Measurements from ENCODE around the gene MKI67. TPM values are rescaled to one million over a fixed set of nuclear protein-coding genes. Genes with fewer than 3 reads are reported as not detected.

MKI67 gene
- total RNA-seq, 4 donors from 2014 or later, result 2.4 to 9.1 (median 4.2) TPM

DNA sequence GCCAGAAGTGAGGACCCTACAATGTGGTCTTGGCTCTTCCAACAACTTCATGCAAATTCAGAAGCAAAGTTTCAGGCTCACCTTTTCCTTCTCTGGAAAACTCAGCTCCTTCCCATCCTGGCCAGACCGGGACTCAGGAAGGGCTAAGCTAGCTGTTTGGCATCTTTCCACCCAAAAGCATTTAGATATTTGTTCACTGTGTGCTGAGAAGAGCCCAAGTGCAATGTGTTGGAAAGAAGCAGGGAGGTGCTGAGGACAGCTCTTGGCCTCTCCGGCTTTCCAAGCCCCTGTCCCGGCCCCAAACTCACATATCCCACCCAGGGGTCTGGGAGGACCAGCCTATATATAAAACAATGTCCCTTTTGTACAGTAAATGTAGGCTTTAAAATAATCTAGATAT, 44.5 kb downstream of the MKI67 start:
- peak in 1 of 2 donors; percentile 45 for DNase-seq (ENCODE audit: low spot score in 2 of 2)
- intact Hi-C loops (cut with DNase I; ENCODE audit: low total_unique reads), result no loop called here
- 69 to 75% methylated on average over 3 of the region's 3 CpGs for WGBS, 2 donors
- no peak overlapping the region for H3K4me3 ChIP-seq (ENCODE audit: low read depth, poor library complexity, severe bottlenecking)
- TF ChIP-seq, protein P1, sequence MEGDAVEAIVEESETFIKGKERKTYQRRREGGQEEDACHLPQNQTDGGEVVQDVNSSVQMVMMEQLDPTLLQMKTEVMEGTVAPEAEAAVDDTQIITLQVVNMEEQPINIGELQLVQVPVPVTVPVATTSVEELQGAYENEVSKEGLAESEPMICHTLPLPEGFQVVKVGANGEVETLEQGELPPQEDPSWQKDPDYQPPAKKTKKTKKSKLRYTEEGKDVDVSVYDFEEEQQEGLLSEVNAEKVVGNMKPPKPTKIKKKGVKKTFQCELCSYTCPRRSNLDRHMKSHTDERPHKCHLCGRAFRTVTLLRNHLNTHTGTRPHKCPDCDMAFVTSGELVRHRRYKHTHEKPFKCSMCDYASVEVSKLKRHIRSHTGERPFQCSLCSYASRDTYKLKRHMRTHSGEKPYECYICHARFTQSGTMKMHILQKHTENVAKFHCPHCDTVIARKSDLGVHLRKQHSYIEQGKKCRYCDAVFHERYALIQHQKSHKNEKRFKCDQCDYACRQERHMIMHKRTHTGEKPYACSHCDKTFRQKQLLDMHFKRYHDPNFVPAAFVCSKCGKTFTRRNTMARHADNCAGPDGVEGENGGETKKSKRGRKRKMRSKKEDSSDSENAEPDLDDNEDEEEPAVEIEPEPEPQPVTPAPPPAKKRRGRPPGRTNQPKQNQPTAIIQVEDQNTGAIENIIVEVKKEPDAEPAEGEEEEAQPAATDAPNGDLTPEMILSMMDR (IDR thresholded peaks at IDR 0.05), result no peak
- no peak for TF ChIP-seq POLR2A (IDR thresholded peaks at IDR 0.05)

DNA sequence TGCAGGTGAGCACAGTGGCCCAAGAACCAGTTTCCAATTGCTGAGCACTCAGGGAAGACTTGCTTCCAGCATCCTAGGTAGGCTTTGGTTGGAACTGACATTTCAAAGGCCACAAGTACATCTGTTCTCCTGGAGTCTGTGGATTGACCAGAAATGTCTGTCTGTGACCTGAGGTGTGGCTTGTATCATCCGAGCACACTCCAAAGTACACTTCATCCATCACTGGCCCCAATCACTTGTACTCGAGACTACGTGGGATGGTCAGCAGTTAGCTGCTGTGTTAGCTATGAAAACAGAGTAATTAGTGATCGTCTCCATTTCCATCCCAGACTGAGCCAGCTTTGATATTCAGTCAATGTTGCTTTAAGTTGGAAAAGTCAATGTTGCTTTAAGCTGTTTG, 45.0 kb downstream of the MKI67 start:
- no peak overlapping the region for H3K4me3 ChIP-seq (ENCODE audit: low read depth, poor library complexity, severe bottlenecking)
- intact Hi-C loops (cut with DNase I; ENCODE audit: low total_unique reads), result no loop called here
- DNase-seq (ENCODE audit: low spot score in 2 of 2), result peak in 1 of 2 donors; percentile 42
- TF ChIP-seq POLR2A (IDR thresholded peaks at IDR 0.05), result no peak
- 84 to 89% methylated on average over 4 of the region's 4 CpGs for WGBS, 2 donors

DNA sequence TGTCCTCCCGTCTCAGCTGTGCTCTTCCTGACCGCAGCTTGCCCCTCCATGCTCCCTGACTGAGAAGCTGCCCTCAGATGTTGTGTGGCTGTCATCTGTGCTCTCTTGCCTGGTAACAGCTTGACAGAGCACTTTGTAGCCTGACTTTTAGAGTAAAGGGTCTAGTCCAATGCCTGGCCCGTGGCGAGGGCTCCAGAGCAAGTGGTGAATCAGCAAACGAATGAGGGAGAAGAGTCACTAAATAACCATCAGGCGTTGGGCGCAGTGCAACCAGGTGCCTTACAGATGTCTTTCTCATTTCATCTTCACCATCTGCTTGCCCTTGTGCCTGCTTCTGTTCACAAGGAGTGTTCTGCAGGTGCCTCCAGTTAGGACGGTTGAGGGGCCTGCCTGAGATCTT, 45.6 kb downstream of the MKI67 start:
- intact Hi-C loops (cut with DNase I; ENCODE audit: low total_unique reads), result no loop called here
- peak in 1 of 2 donors; percentile 53 for DNase-seq (ENCODE audit: low spot score in 2 of 2)
- no peak for TF ChIP-seq POLR2A (IDR thresholded peaks at IDR 0.05)
- TF ChIP-seq, protein P1 (IDR thresholded peaks at IDR 0.05), result no peak
- WGBS, 2 donors, result 87 to 89% methylated on average over 8 of the region's 8 CpGs
- H3K4me3 ChIP-seq (ENCODE audit: low read depth, poor library complexity, severe bottlenecking), result no peak overlapping the region

DNA sequence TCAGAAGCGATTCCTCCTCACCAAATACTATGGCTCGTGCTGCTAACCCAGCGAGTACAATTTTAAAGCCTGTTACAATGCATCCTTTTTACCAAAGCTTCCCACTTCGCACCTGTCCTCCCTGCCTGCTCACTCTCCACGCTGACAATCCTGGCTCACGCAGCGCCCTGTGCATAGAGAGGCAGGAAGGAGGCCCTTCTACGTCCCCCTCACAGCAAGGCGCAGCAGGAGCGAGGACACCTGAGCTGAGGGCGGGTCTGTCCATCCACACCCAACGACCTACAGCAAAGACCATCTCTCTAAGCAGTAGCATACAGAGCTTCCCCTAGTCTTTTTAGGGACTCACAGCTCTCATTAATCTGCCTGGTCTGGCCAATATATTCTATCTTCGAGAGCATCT, 46.0 kb downstream of the MKI67 start:
- TF ChIP-seq POLR2A (IDR thresholded peaks at IDR 0.05), result no peak
- TF ChIP-seq, protein P1 (IDR thresholded peaks at IDR 0.05), result no peak
- WGBS, 2 donors, result 79 to 86% methylated on average over 13 of the region's 13 CpGs
- intact Hi-C loops (cut with DNase I; ENCODE audit: low total_unique reads), result no loop called here
- no peak overlapping the region for H3K4me3 ChIP-seq (ENCODE audit: low read depth, poor library complexity, severe bottlenecking)
- DNase-seq (ENCODE audit: low spot score in 2 of 2), result peak in 1 of 2 donors; percentile 60

DNA sequence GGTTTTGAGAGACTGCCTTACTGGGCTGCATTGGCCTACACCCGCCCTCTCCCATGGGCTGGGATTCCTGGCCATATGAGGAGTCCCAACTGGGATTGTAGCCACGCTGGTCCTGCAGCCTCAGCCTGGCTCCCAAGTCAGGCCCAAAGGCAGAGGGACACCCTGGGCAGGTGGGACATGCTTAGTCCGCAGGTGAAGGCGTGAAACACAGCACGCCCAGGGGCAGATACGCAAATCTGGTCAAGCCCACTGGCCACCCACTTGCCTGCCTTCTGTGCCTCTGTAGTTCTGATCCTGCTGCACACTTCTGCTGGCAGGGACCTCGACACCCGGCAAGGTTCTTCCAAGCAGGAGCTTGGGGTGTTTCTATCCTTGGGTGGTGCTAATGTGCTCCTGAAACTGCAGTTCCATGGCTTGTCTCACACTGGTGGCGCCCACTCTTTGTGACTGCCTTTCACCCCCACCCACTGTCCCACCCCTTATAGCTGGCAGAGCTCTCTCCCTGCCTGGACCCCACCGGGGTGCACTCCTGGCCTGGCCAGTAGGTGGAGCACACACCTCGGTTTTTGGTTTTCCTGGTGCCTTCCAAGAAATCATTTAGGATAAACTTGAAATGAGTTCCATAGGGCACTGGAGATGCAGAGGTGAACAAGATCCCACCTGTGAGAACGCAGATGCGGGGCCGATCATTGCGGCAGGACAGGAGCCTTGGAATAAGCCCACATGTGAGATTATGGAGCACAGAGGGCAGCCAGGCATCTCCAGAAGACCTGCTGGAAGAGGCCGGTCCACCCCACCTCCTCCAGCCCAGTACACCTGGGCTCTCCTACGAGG, 47.9 kb downstream of the MKI67 start:
- 66 to 73% methylated on average over 17 of the region's 17 CpGs for WGBS, 2 donors
- H3K4me3 ChIP-seq (ENCODE audit: low read depth, poor library complexity, severe bottlenecking), result no peak overlapping the region
- no peak for TF ChIP-seq POLR2A (IDR thresholded peaks at IDR 0.05)
- TF ChIP-seq, protein P1 (IDR thresholded peaks at IDR 0.05), result no peak
- intact Hi-C loops (cut with DNase I; ENCODE audit: low total_unique reads), result loop anchor here (10.0 kb wide), 1 partner anchor 76 kb away; no protein-coding TSS in a partner anchor
- DNase-seq (ENCODE audit: low spot score in 2 of 2), result peak in 1 of 2 donors; percentile 80

DNA sequence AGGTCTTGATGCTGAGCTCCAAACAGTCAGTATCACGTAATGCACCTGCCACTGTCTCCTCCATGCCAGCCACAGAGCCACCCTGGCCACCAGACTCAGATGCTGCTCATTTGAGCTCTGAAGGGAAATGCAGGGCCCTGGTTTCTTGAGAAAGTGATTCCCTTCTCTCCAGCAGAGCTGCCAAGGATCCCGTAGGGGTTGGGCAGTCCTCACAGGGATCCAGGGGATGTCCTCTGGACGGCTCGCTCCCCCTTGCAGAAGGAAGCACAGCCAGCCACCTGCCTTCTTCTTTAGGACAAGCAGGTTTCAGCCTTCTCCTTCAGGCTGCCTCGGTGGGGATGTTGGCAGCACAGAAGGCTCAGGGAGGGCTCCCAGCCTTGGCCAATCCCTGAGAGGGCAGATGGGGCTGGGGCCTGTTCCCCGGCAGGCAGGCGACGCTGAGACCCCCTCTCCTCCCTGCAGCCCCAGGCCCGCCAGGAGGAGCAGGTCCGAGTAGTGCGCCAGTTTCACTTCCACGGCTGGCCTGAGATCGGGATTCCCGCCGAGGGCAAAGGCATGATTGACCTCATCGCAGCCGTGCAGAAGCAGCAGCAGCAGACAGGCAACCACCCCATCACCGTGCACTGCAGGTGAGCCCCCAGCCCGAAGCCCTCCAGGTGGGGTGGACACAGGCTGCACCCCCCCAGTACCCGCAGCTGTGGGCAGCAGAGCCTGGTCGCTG, 48.9 kb downstream of the MKI67 start:
- TF ChIP-seq, protein P1 (IDR thresholded peaks at IDR 0.05), result no peak
- H3K4me3 ChIP-seq (ENCODE audit: low read depth, poor library complexity, severe bottlenecking), result no peak overlapping the region
- 78 to 86% methylated on average over 8 to 20 of the region's 21 CpGs for WGBS, 2 donors
- intact Hi-C loops (cut with DNase I; ENCODE audit: low total_unique reads), result loop anchor here (10.0 kb wide), 1 partner anchor 77 kb away; no protein-coding TSS in a partner anchor
- peak in 1 of 2 donors; percentile 71 for DNase-seq (ENCODE audit: low spot score in 2 of 2)

Measured in lower leg skin (tissue), 4 donors.